Ishikawa (cell line): ENCODE results near the gene KCNG2.

Experiments used
- TAF1 ChIP-seq: IDR thresholded peaks from 2 replicates; pipeline ENCODE4 v1.6.1; 2012; ENCODE audit warnings: low read depth, mild to moderate bottlenecking
- TCF12 ChIP-seq: IDR thresholded peaks from 2 replicates; pipeline ENCODE4 v1.6.1; 2012; ENCODE audit warnings: low read depth
- USF1 ChIP-seq: IDR thresholded peaks from 2 replicates; pipeline ENCODE4 v1.6.1; 2012
- ZBTB7A ChIP-seq: IDR thresholded peaks from 2 replicates; pipeline ENCODE4 v1.6.1; 2012; ENCODE audit warnings: low read depth
- TF ChIP-seq, protein P1 (sequence below): IDR thresholded peaks from 2 replicates; pipeline ENCODE4 v1.6.1; 2012
- TF ChIP-seq, protein P2 (sequence below): IDR thresholded peaks from 2 replicates; pipeline ENCODE4 v1.6.1; 2012; ENCODE audit warnings: low read depth, mild to moderate bottlenecking

GRCh38 chr18:79873449-79874110 is 75.8 kb downstream of the KCNG2 start:
- TF ChIP-seq TCF12 (no peak), USF1 (no peak), ZBTB7A (no peak), TAF1 (no peak)
- TF ChIP-seq, protein P1, sequence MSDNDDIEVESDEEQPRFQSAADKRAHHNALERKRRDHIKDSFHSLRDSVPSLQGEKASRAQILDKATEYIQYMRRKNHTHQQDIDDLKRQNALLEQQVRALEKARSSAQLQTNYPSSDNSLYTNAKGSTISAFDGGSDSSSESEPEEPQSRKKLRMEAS = no peak
- TF ChIP-seq, protein P2, sequence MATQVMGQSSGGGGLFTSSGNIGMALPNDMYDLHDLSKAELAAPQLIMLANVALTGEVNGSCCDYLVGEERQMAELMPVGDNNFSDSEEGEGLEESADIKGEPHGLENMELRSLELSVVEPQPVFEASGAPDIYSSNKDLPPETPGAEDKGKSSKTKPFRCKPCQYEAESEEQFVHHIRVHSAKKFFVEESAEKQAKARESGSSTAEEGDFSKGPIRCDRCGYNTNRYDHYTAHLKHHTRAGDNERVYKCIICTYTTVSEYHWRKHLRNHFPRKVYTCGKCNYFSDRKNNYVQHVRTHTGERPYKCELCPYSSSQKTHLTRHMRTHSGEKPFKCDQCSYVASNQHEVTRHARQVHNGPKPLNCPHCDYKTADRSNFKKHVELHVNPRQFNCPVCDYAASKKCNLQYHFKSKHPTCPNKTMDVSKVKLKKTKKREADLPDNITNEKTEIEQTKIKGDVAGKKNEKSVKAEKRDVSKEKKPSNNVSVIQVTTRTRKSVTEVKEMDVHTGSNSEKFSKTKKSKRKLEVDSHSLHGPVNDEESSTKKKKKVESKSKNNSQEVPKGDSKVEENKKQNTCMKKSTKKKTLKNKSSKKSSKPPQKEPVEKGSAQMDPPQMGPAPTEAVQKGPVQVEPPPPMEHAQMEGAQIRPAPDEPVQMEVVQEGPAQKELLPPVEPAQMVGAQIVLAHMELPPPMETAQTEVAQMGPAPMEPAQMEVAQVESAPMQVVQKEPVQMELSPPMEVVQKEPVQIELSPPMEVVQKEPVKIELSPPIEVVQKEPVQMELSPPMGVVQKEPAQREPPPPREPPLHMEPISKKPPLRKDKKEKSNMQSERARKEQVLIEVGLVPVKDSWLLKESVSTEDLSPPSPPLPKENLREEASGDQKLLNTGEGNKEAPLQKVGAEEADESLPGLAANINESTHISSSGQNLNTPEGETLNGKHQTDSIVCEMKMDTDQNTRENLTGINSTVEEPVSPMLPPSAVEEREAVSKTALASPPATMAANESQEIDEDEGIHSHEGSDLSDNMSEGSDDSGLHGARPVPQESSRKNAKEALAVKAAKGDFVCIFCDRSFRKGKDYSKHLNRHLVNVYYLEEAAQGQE = no peak
